ENCODE results near the gene PIEZO1. TPM values are rescaled to one million over a fixed set of nuclear protein-coding genes. Genes with fewer than 3 reads are reported as not detected.

The PIEZO1 gene
- total and polyA plus RNA-seq, 10 of the 15 experiments (the other 5 are each of a cell fraction or from before 2014, with no cell fraction given), result 1.3 to 169 (median 33.4) TPM

DNA sequence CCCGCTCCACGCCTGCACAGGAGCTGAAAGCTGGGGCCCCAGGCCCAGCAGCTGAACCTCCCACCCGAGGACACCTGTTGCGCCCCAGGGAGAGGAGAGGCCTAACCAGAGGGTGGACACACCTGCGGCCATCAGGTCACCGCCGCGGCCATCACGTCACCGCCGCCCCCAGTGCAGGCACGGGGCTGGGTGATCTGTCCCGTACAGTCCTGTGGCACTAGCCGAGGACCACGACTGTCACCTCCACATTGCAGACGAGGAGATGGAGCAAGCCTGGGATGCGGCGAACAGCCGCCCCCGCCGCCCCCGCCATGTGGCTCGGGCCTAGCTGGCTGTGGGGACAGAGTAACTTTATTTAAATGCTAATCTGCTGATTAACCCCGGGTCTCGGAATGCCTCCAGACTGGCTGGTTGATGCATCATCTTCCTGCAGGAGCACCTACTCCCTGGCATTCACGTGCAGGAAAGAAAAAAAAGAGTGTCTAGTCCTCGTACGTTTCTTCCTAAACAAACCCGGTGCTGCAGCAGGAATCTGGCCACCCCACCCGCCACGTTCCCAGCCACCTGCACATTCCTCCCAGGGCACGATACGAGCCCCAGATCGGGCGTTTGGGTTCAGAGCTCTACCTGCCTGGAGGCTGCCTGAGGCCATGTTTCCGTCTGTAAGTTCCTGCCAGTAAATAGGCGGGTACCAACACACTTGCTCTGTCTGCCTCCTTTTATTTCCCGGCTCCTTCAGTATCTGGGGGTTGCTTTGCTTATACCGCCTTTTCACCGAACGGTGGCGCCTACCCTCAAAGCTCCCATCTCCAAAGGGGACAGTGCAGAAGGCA, 29.9 kb downstream of the PIEZO1 start (continued):
- TF ChIP-seq, protein P1, sequence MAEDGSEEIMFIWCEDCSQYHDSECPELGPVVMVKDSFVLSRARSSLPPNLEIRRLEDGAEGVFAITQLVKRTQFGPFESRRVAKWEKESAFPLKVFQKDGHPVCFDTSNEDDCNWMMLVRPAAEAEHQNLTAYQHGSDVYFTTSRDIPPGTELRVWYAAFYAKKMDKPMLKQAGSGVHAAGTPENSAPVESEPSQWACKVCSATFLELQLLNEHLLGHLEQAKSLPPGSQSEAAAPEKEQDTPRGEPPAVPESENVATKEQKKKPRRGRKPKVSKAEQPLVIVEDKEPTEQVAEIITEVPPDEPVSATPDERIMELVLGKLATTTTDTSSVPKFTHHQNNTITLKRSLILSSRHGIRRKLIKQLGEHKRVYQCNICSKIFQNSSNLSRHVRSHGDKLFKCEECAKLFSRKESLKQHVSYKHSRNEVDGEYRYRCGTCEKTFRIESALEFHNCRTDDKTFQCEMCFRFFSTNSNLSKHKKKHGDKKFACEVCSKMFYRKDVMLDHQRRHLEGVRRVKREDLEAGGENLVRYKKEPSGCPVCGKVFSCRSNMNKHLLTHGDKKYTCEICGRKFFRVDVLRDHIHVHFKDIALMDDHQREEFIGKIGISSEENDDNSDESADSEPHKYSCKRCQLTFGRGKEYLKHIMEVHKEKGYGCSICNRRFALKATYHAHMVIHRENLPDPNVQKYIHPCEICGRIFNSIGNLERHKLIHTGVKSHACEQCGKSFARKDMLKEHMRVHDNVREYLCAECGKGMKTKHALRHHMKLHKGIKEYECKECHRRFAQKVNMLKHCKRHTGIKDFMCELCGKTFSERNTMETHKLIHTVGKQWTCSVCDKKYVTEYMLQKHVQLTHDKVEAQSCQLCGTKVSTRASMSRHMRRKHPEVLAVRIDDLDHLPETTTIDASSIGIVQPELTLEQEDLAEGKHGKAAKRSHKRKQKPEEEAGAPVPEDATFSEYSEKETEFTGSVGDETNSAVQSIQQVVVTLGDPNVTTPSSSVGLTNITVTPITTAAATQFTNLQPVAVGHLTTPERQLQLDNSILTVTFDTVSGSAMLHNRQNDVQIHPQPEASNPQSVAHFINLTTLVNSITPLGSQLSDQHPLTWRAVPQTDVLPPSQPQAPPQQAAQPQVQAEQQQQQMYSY (CRISPR knock-in tag; IDR thresholded peaks at IDR 0.05), result no peak
- TF ChIP-seq SIX5 (IDR thresholded peaks at IDR 0.05; ENCODE audit: low read depth, low read length, severe bottlenecking) (no peak), ZNF384 (IDR thresholded peaks at IDR 0.05; ENCODE audit: borderline replicate concordance, low read depth, low read length) (no peak), MXI1 (IDR thresholded peaks at IDR 0.05; ENCODE audit: low read depth, low read length) (no peak)
- TF ChIP-seq, protein P2, sequence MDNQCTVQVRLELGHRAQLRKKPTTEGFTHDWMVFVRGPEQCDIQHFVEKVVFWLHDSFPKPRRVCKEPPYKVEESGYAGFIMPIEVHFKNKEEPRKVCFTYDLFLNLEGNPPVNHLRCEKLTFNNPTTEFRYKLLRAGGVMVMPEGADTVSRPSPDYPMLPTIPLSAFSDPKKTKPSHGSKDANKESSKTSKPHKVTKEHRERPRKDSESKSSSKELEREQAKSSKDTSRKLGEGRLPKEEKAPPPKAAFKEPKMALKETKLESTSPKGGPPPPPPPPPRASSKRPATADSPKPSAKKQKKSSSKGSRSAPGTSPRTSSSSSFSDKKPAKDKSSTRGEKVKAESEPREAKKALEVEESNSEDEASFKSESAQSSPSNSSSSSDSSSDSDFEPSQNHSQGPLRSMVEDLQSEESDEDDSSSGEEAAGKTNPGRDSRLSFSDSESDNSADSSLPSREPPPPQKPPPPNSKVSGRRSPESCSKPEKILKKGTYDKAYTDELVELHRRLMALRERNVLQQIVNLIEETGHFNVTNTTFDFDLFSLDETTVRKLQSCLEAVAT (IDR thresholded peaks at IDR 0.05), result no peak
- TF ChIP-seq, protein P3, sequence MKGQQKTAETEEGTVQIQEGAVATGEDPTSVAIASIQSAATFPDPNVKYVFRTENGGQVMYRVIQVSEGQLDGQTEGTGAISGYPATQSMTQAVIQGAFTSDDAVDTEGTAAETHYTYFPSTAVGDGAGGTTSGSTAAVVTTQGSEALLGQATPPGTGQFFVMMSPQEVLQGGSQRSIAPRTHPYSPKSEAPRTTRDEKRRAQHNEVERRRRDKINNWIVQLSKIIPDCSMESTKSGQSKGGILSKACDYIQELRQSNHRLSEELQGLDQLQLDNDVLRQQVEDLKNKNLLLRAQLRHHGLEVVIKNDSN (IDR thresholded peaks at IDR 0.05; ENCODE audit: borderline replicate concordance, extremely low read length, insufficient read depth, low read depth, low read length), result no peak
- TF ChIP-seq, protein P4, sequence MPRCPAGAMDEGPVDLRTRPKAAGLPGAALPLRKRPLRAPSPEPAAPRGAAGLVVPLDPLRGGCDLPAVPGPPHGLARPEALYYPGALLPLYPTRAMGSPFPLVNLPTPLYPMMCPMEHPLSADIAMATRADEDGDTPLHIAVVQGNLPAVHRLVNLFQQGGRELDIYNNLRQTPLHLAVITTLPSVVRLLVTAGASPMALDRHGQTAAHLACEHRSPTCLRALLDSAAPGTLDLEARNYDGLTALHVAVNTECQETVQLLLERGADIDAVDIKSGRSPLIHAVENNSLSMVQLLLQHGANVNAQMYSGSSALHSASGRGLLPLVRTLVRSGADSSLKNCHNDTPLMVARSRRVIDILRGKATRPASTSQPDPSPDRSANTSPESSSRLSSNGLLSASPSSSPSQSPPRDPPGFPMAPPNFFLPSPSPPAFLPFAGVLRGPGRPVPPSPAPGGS (IDR thresholded peaks at IDR 0.05; ENCODE audit: borderline replicate concordance, insufficient read depth, low read depth, low read length, poor library complexity, severe bottlenecking), result no peak
- TF ChIP-seq, protein P5, sequence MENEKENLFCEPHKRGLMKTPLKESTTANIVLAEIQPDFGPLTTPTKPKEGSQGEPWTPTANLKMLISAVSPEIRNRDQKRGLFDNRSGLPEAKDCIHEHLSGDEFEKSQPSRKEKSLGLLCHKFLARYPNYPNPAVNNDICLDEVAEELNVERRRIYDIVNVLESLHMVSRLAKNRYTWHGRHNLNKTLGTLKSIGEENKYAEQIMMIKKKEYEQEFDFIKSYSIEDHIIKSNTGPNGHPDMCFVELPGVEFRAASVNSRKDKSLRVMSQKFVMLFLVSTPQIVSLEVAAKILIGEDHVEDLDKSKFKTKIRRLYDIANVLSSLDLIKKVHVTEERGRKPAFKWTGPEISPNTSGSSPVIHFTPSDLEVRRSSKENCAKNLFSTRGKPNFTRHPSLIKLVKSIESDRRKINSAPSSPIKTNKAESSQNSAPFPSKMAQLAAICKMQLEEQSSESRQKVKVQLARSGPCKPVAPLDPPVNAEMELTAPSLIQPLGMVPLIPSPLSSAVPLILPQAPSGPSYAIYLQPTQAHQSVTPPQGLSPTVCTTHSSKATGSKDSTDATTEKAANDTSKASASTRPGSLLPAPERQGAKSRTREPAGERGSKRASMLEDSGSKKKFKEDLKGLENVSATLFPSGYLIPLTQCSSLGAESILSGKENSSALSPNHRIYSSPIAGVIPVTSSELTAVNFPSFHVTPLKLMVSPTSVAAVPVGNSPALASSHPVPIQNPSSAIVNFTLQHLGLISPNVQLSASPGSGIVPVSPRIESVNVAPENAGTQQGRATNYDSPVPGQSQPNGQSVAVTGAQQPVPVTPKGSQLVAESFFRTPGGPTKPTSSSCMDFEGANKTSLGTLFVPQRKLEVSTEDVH (IDR thresholded peaks at IDR 0.05; ENCODE audit: low read depth, partially characterized antibody), result no peak
- TF ChIP-seq, protein P6, sequence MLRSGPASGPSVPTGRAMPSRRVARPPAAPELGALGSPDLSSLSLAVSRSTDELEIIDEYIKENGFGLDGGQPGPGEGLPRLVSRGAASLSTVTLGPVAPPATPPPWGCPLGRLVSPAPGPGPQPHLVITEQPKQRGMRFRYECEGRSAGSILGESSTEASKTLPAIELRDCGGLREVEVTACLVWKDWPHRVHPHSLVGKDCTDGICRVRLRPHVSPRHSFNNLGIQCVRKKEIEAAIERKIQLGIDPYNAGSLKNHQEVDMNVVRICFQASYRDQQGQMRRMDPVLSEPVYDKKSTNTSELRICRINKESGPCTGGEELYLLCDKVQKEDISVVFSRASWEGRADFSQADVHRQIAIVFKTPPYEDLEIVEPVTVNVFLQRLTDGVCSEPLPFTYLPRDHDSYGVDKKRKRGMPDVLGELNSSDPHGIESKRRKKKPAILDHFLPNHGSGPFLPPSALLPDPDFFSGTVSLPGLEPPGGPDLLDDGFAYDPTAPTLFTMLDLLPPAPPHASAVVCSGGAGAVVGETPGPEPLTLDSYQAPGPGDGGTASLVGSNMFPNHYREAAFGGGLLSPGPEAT (IDR thresholded peaks at IDR 0.05; ENCODE audit: low read depth), result no peak

All from GM12878 (cell line).